Measurements from ENCODE around the gene SERPINA6. TPM values are rescaled to one million over a fixed set of nuclear protein-coding genes. Genes with fewer than 3 reads are reported as not detected.
"Not testable (repeated sequence)": the region's sequence is repeated elsewhere in the genome, so short reads cannot be mapped to it uniquely, and the experiment has no call there.

SERPINA6 gene
- total RNA-seq, 2 donors from 2014 or later = not detected

- Mint-ChIP-seq H3K9me3 (peaks cover 0 to 1% of the 10 kb centered on the region in 2 donors), H3K36me3 (no peaks in the 10 kb centered on the region), H3K27ac (no peak overlapping the region)
- ATAC-seq (no peak), DNase-seq (ENCODE audit: low spot score in 2 of 2) (no peak)
Measured at GRCh38 chr14:94313991-94314655, 9.0 kb downstream of the SERPINA6 start.

GRCh38 chr14:94312481-94313246 is 10.5 kb downstream of the SERPINA6 start:
- H3K27ac Mint-ChIP-seq = no peak overlapping the region
- DNase-seq (ENCODE audit: low spot score in 2 of 2) (no peak), ATAC-seq (no peak)
- H3K36me3 Mint-ChIP-seq = no peaks in the 10 kb centered on the region
- peaks cover 4 to 8% of the 10 kb centered on the region in 2 donors for H3K9me3 Mint-ChIP-seq

GRCh38 chr14:94310248-94310647 is 12.9 kb downstream of the SERPINA6 start:
- H3K36me3 Mint-ChIP-seq = no peaks in the 10 kb centered on the region
- no peak for DNase-seq (ENCODE audit: low spot score in 2 of 2)
- peaks cover 9 to 11% of the 10 kb centered on the region in 2 donors for H3K9me3 Mint-ChIP-seq
- H3K27ac Mint-ChIP-seq = no peak overlapping the region
- ATAC-seq = no peak

GRCh38 chr14:94309721-94310120 is 13.4 kb downstream of the SERPINA6 start:
- DNase-seq (ENCODE audit: low spot score in 2 of 2) = no peak
- Mint-ChIP-seq H3K27ac (no peak overlapping the region), H3K9me3 (peaks cover 9 to 11% of the 10 kb centered on the region in 2 donors), H3K36me3 (no peaks in the 10 kb centered on the region)
- ATAC-seq = no peak

- no peak for ATAC-seq
- no peak for DNase-seq (ENCODE audit: low spot score in 2 of 2)
- no peak overlapping the region for H3K27ac Mint-ChIP-seq
- H3K9me3 Mint-ChIP-seq = peaks cover 9 to 11% of the 10 kb centered on the region in 2 donors
- no peaks in the 10 kb centered on the region for H3K36me3 Mint-ChIP-seq
Measured at GRCh38 chr14:94307410-94307992, 15.6 kb downstream of the SERPINA6 start.

- DNase-seq (ENCODE audit: low spot score in 2 of 2) (no peak), ATAC-seq (no peak)
- Mint-ChIP-seq H3K27ac (no peak overlapping the region), H3K9me3 (peaks cover 9 to 11% of the 10 kb centered on the region in 2 donors), H3K36me3 (no peaks in the 10 kb centered on the region)
Measured at GRCh38 chr14:94306047-94306978, 16.8 kb downstream of the SERPINA6 start.

- ATAC-seq = no peak
- no peaks in the 10 kb centered on the region for H3K36me3 Mint-ChIP-seq
- no peak for DNase-seq (ENCODE audit: low spot score in 2 of 2)
Measured at GRCh38 chr14:94305620-94306019, 17.5 kb downstream of the SERPINA6 start.

GRCh38 chr14:94304243-94304642 is 18.9 kb downstream of the SERPINA6 start:
- DNase-seq (ENCODE audit: low spot score in 2 of 2) (no peak), ATAC-seq (no peak)
- Mint-ChIP-seq H3K36me3 (no peaks in the 10 kb centered on the region), H3K9me3 (peaks cover 9 to 11% of the 10 kb centered on the region in 2 donors), H3K27ac (no peak overlapping the region)

More at GRCh38 chr14:94305620-94306019, 17.5 kb downstream of the SERPINA6 start:
- Mint-ChIP-seq H3K27ac (no peak overlapping the region), H3K9me3 (peaks cover 9 to 11% of the 10 kb centered on the region in 2 donors)

GRCh38 chr14:94303111-94303510 is 20.0 kb downstream of the SERPINA6 start:
- no peak overlapping the region for H3K27ac Mint-ChIP-seq
- peaks cover 4 to 8% of the 10 kb centered on the region in 2 donors for H3K9me3 Mint-ChIP-seq
- ATAC-seq (no peak), DNase-seq (ENCODE audit: low spot score in 2 of 2) (no peak)
- H3K36me3 Mint-ChIP-seq = no peaks in the 10 kb centered on the region

- Mint-ChIP-seq H3K27ac (no peak overlapping the region), H3K36me3 (peaks cover 0 to 5% of the 10 kb centered on the region in 2 donors), H3K9me3 (peaks cover 0 to 6% of the 10 kb centered on the region in 2 donors)
- no peak for ATAC-seq
- no peak for DNase-seq (ENCODE audit: low spot score in 2 of 2)
Measured at GRCh38 chr14:94298130-94298529, 25.0 kb downstream of the SERPINA6 start.

- not testable (repeated sequence) for H3K36me3 Mint-ChIP-seq; DNase-seq (ENCODE audit: low spot score in 2 of 2); H3K9me3 Mint-ChIP-seq; H3K27ac Mint-ChIP-seq
- peak; percentile 13 to 56 for ATAC-seq
Measured at GRCh38 chr14:94296181-94296545, 27.0 kb downstream of the SERPINA6 start.

GRCh38 chr14:94295360-94296180 is 27.6 kb downstream of the SERPINA6 start:
- Mint-ChIP-seq H3K36me3 (peaks cover 0 to 5% of the 10 kb centered on the region in 2 donors), H3K27ac (no peak overlapping the region), H3K9me3 (peaks cover 0 to 6% of the 10 kb centered on the region in 2 donors)
- no peak for ATAC-seq
- DNase-seq (ENCODE audit: low spot score in 2 of 2) = no peak

GRCh38 chr14:94293578-94293924 is 29.6 kb downstream of the SERPINA6 start:
- no peak overlapping the region for H3K27ac Mint-ChIP-seq
- H3K36me3 Mint-ChIP-seq = peaks cover 0 to 5% of the 10 kb centered on the region in 2 donors
- H3K9me3 Mint-ChIP-seq = peaks cover 0 to 6% of the 10 kb centered on the region in 2 donors
- no peak for DNase-seq (ENCODE audit: low spot score in 2 of 2)
- no peak for ATAC-seq

- peaks cover 0 to 5% of the 10 kb centered on the region in 2 donors for H3K36me3 Mint-ChIP-seq
- ATAC-seq = no peak
- no peak for DNase-seq (ENCODE audit: low spot score in 2 of 2)
Measured at GRCh38 chr14:94292872-94293577, 30.1 kb downstream of the SERPINA6 start, which contains the start of gene SERPINA10. Gene SERPINA10 (minus strand): TSS chr14:94293268. CDS start chr14:94290593, 2,675 bp downstream.

GRCh38 chr14:94292526-94292871 is 30.6 kb downstream of the SERPINA6 start:
- no peak for ATAC-seq
- Mint-ChIP-seq H3K27ac (no peak overlapping the region), H3K9me3 (peaks cover 4 to 10% of the 10 kb centered on the region in 2 donors), H3K36me3 (peaks cover 0 to 5% of the 10 kb centered on the region in 2 donors)
- no peak for DNase-seq (ENCODE audit: low spot score in 2 of 2)

More at GRCh38 chr14:94292872-94293577, 30.1 kb downstream of the SERPINA6 start, which contains the start of gene SERPINA10:
- no peak within 1 kb of the TSS for H3K27ac Mint-ChIP-seq
- H3K9me3 Mint-ChIP-seq = peaks cover 0 to 6% of the 10 kb centered on the region in 2 donors
